GM13977 (cell line): ENCODE results near the gene TBX10.

Experiments used
- DNase-seq: peaks from one replicate; pipeline ENCODE4 v3.0.0; 2012; ENCODE audit warnings: low spot score
- in situ Hi-C: fragments of 300-500 bp; cut with MboI; formaldehyde crosslinking; loops from one replicate; pipeline ENCODE4 v1.12.0; 2022; ENCODE audit warnings: low sequenced_read_pairs, low pct_unique_long_range_greater_than_20kb, mixed read lengths, inconsistent platforms; ENCODE audit not compliant: unreplicated experiment
- TF ChIP-seq, protein P1 (sequence below): IDR thresholded peaks from 2 replicates; pipeline ENCODE4 v1.5.1; 2012; ENCODE audit warnings: mild to moderate bottlenecking, control low read depth; ENCODE audit not compliant: insufficient read depth; ENCODE audit errors: extremely low read depth, missing control alignments

Gene TBX10

DNA sequence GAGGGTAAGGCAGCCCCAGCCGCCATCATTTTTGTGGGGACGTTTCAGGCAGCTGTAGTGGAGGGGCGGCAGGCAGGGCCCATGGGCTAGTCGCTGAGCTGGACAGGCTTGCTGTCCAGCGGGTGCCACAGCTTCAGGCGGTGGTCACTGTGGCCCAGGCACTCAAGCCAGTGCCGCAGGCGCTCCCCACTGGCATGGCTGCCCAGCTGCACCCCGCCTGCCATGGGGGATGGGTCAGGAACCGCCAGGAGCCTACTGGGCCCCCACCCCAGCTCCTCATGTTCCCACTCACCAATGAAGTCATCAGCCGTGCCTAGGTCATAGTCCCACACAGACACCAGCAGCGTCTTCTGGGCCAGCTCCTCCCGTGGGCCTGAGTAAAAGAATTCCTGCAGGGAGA is 26.8 kb downstream of the TBX10 start:
- no peak for DNase-seq
- in situ Hi-C loops = no loop called here
- TF ChIP-seq, protein P1, sequence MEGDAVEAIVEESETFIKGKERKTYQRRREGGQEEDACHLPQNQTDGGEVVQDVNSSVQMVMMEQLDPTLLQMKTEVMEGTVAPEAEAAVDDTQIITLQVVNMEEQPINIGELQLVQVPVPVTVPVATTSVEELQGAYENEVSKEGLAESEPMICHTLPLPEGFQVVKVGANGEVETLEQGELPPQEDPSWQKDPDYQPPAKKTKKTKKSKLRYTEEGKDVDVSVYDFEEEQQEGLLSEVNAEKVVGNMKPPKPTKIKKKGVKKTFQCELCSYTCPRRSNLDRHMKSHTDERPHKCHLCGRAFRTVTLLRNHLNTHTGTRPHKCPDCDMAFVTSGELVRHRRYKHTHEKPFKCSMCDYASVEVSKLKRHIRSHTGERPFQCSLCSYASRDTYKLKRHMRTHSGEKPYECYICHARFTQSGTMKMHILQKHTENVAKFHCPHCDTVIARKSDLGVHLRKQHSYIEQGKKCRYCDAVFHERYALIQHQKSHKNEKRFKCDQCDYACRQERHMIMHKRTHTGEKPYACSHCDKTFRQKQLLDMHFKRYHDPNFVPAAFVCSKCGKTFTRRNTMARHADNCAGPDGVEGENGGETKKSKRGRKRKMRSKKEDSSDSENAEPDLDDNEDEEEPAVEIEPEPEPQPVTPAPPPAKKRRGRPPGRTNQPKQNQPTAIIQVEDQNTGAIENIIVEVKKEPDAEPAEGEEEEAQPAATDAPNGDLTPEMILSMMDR = no peak

DNA sequence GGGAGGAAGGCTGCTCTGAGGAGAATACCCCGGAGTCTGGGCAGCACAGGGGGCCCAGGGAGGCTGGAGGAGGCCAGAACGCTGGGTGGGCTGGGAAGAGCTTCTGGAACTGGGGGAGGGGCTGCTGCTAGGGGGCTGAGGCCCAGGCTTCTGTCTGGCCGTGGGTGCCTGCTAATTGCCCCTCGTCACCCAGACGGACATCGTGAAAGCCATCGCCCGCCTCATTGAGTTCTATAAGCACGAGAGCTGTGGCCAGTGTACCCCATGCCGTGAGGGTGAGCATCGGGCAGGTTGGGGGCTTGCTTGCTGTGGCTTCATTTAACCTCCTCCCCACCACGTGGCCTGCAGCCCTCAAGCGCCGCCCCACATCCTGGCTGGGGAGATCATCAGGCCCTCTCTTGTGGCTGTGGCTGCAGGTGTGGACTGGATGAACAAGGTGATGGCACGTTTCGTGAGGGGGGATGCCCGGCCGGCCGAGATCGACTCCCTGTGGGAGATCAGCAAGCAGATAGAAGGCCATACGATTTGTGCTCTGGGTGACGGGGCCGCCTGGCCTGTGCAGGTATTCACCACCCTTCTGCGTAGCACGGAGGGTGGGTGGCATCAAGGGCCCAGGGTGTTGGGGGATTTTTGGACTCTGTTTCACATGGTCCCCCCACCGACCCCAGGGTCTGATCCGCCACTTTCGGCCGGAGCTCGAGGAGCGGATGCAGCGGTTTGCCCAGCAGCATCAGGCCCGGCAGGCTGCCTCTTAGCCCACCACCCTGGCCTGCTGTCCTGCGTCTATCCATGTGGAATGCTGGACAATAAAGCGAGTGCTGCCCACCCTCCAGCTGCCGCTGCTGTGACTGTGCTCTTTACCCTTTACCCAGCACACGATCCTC is 27.6 kb downstream of the TBX10 start:
- TF ChIP-seq, protein P1 = no peak
- in situ Hi-C loops = no loop called here
- DNase-seq = no peak

DNA sequence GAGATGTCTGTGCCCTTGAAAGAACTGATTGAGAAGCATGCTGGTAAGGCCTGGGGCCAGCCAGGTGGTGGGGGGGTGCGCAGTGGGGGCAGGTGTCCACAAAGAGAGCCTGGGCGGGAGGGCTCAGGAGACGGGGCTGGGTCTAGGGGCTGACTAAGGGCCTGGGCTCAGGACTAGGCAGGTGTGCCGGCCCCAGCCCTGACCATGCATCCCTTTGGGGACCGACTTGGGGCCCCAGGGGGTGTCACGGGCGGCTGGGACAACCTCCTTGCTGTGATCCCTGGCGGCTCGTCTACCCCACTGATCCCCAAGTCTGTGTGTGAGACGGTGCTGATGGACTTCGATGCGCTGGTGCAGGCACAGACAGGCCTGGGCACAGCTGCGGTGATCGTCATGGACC is 28.4 kb downstream of the TBX10 start:
- TF ChIP-seq, protein P1 = no peak
- in situ Hi-C loops = no loop called here
- DNase-seq = no peak

DNA sequence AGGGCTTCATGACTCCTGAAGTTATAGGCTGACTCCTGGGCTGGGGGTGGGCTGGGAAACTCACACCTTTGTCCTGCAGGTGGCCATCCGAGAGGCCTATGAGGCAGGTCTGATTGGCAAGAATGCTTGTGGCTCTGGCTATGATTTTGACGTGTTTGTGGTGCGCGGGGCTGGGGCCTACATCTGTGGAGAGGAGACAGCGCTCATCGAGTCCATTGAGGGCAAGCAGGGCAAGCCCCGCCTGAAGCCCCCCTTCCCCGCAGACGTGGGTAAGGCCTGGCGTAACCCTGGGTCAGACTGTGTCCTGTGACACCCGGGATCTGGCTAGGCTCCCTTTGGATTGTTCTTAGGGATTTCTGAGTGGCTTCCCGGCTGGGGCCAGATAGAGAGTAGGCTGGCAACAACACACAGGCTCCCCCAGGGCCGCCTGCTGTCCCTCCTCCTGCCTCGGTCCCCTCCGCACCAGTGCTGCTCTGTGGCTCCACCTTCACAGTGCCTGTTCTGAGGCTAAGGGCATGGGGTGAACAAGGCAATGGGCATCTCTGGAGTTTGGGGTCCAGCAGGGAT is 29.2 kb downstream of the TBX10 start:
- TF ChIP-seq, protein P1 = no peak
- no peak for DNase-seq
- in situ Hi-C loops = no loop called here

DNA sequence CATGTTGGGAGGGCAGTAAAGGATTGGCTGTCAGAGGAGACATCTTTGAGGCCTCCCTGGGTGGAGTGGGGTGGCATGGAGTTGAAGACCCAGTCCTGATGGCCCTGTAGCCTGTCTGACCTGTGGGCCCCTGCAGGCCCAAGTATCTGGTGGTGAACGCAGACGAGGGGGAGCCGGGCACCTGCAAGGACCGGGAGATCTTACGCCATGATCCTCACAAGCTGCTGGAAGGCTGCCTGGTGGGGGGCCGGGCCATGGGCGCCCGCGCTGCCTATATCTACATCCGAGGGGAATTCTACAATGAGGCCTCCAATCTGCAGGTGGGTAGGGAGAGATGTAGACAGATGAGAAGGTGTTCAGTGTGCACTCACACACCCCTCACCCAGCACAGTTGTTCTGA is 30.2 kb downstream of the TBX10 start:
- TF ChIP-seq, protein P1 = no peak
- DNase-seq = no peak
- in situ Hi-C loops = no loop called here

DNA sequence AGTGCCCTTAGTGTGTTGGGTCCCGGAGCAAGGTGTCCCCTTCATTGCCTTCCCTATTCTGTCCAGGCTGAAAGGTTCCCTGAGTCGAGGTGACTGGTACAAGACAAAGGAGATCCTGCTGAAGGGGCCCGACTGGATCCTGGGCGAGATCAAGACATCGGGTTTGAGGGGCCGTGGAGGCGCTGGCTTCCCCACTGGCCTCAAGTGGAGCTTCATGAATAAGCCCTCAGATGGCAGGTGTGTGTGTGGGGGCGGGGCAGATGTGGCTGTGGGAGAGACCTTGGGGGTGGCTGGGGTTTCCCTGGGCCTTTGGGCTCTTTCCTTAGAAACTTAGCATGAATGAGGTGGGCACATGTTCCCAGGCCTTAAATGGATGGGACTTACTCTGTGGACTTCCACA is 31.1 kb downstream of the TBX10 start:
- TF ChIP-seq, protein P1 = no peak
- in situ Hi-C loops = no loop called here
- DNase-seq = no peak
